Measurements from ENCODE around the gene MGRN1. TPM values are rescaled to one million over a fixed set of nuclear protein-coding genes. Genes with fewer than 3 reads are reported as not detected.

The MGRN1 gene
- total RNA-seq (2014; rRNA removed) (22.7 and 38.2 TPM in 2 replicates), Bru-seq, nascent RNA (percentile 60 among the genes with signal in this experiment), BruChase-seq, experiment 1, labeled RNA remaining after a 6-hour chase (percentile 69 among the genes with signal in this experiment), BruChase-seq, experiment 2, labeled RNA remaining after a 2-hour chase (percentile 68 among the genes with signal in this experiment)
- long read RNA-seq, full-length matches to known transcripts: 7 of 30 reads
- long read RNA-seq, partial matches to known transcripts: 14 of 30 reads
- long read RNA-seq, other reads (novel, unspliced or antisense): 9 of 30 reads

- no peaks in the 10 kb centered on the region for H3K9me3 ChIP-seq (ENCODE audit: low read length)
- POLR2A ChIA-PET (ENCODE audit: unreplicated experiment): interaction anchor here (0.7 kb wide), 2 partner anchors 10 to 15 kb away, joined by 4 read pairs; no protein-coding TSS in a partner anchor
- H3K9me2 ChIP-seq (replicated peaks; ENCODE audit: low read length): no peaks in the 10 kb centered on the region
- CTCF ChIA-PET: interaction anchor here (0.5 to 1.1 kb wide), 3 partner anchors 8 to 71 kb away, joined by 3 read pairs; no protein-coding TSS in a partner anchor
- intact Hi-C loops (cut with micrococcal nuclease): no loop called here
- H2AFZ ChIP-seq (ENCODE audit: low read length): peak within 1 kb of the TSS; percentile 95
- no peaks in the 10 kb centered on the region for H3K36me3 ChIP-seq (ENCODE audit: low read depth, low read length)
- TF ChIP-seq EZH2 (IDR thresholded peaks at IDR 0.05; ENCODE audit: low read length, unreplicated experiment) (no peak), EZH2phosphoT487 (IDR thresholded peaks at IDR 0.05; ENCODE audit: borderline replicate concordance, low read length) (no peak), CTCF (conservative IDR thresholded peaks at IDR 0.05; ENCODE audit: low read depth, low read length) (peak; percentile 94)
- H3K4me3 ChIP-seq (ENCODE audit: low read length): peak within 1 kb of the TSS; percentile 93
- ATAC-seq (peak; percentile 96), DNase-seq (peak; percentile 94)
- peak within 1 kb of the TSS; percentile 76 for H3K27ac ChIP-seq (ENCODE audit: low read length)
- no peaks in the 10 kb centered on the region for H3K27me3 ChIP-seq (ENCODE audit: low read length)
- no TSS peak for BruUV-seq (replicated peaks)
- peaks cover 13% of the 10 kb centered on the region for H3K4me1 ChIP-seq (ENCODE audit: insufficient read depth, low read length)
- H3F3A ChIP-seq (ENCODE audit: low read length, unreplicated experiment): no peaks in the 10 kb centered on the region
- H4K20me1 ChIP-seq (ENCODE audit: low read length): 0 out of 2 replicates have a peak, but pooled peaks cover 8% of the 10 kb centered on the region
- H3K79me2 ChIP-seq (ENCODE audit: low read length): peaks cover 39% of the 10 kb centered on the region
- H3K4me2 ChIP-seq (ENCODE audit: low read length): peak within 1 kb of the TSS; percentile 96
- peak within 1 kb of the TSS; percentile 92 for H3K9ac ChIP-seq (ENCODE audit: low read length)
Measured at GRCh38 chr16:4624015-4624826, at the start of gene MGRN1. Gene MGRN1, plus strand, starts transcription at chr16:4624826. Its CDS starts 135 bp downstream, at chr16:4624961.

- BruUV-seq (replicated peaks): no TSS peak
- Histone ChIP-seq H3F3A (ENCODE audit: low read length, unreplicated experiment) (no peaks in the 10 kb centered on the region), H3K27me3 (ENCODE audit: low read length) (no peaks in the 10 kb centered on the region), H3K36me3 (ENCODE audit: low read depth, low read length) (no peaks in the 10 kb centered on the region), H3K9ac (ENCODE audit: low read length) (no peak overlapping the region), H3K4me1 (ENCODE audit: insufficient read depth, low read length) (peaks cover 5% of the 10 kb centered on the region), H3K27ac (ENCODE audit: low read length) (no peak overlapping the region), H3K9me2 (replicated peaks; ENCODE audit: low read length) (no peaks in the 10 kb centered on the region), H3K79me2 (ENCODE audit: low read length) (no peaks in the 10 kb centered on the region), H3K4me3 (ENCODE audit: low read length) (no peak overlapping the region), H2AFZ (ENCODE audit: low read length) (no peak overlapping the region), H4K20me1 (ENCODE audit: low read length) (no peaks in the 10 kb centered on the region), H3K4me2 (ENCODE audit: low read length) (no peak overlapping the region), H3K9me3 (ENCODE audit: low read length) (no peaks in the 10 kb centered on the region)
- ChIA-PET POLR2A (ENCODE audit: unreplicated experiment) (no interaction called here), CTCF (no interaction called here)
- ATAC-seq: no peak
- intact Hi-C loops (cut with micrococcal nuclease): no loop called here
- no peak for DNase-seq
- TF ChIP-seq EZH2phosphoT487 (IDR thresholded peaks at IDR 0.05; ENCODE audit: borderline replicate concordance, low read length) (no peak), EZH2 (IDR thresholded peaks at IDR 0.05; ENCODE audit: low read length, unreplicated experiment) (no peak), CTCF (conservative IDR thresholded peaks at IDR 0.05; ENCODE audit: low read depth, low read length) (no peak)
Measured at GRCh38 chr16:4574919-4575705, 49.5 kb upstream of the MGRN1 start.
